HepG2 (cell line): Measurements from ENCODE around the gene CNNM3. TPM values are rescaled to one million over a fixed set of nuclear protein-coding genes. Genes with fewer than 3 reads are reported as not detected.

Source experiments
- CAMTA2 ChIP-seq: sonication (generic); formaldehyde crosslinking; IDR thresholded peaks from 2 replicates; pipeline ENCODE4 v1.4.0; 2020; ENCODE audit warnings: mild to moderate bottlenecking, missing genetic modification reagents, borderline replicate concordance
- HDAC1 ChIP-seq: sonication (generic); formaldehyde crosslinking; IDR thresholded peaks from 2 replicates; pipeline ENCODE4 v1.5.1; 2020; ENCODE audit warnings: mild to moderate bottlenecking, missing genetic modification reagents
- HES4 ChIP-seq: sonication (generic); formaldehyde crosslinking; IDR thresholded peaks from 2 replicates; pipeline ENCODE4 v1.9.0; 2021; ENCODE audit warnings: mild to moderate bottlenecking, missing genetic modification reagents, borderline replicate concordance
- HMGXB4 ChIP-seq, 2 experiments: sonication (generic) in 1 of 2; formaldehyde crosslinking in 1 of 2; IDR thresholded peaks; 2 replicates each; pipeline versions ENCODE4 v1.4.0 to v1.6.1; 2018 to 2020; ENCODE audit warnings: missing genetic modification reagents in 2 of 2, borderline replicate concordance in 1 of 2, low read depth in 1 of 2, mild to moderate bottlenecking in 1 of 2, missing biosample characterization in 1 of 2
- PAX8 ChIP-seq: sonication (generic); formaldehyde crosslinking; IDR thresholded peaks from 2 replicates; pipeline ENCODE4 v1.8.0; 2022; ENCODE audit warnings: mild to moderate bottlenecking, missing genetic modification reagents, borderline replicate concordance
- TEF ChIP-seq: sonication (generic); formaldehyde crosslinking; IDR thresholded peaks from 2 replicates; pipeline ENCODE4 v1.5.0; 2020; ENCODE audit warnings: missing genetic modification reagents
- ZBED4 ChIP-seq: sonication (generic); formaldehyde crosslinking; IDR thresholded peaks from 2 replicates; pipeline ENCODE4 v1.4.0; 2020; ENCODE audit warnings: missing genetic modification reagents, borderline replicate concordance
- ZFP37 ChIP-seq: sonication (generic); formaldehyde crosslinking; IDR thresholded peaks from 2 replicates; pipeline ENCODE4 v1.4.0; 2020; ENCODE audit warnings: missing genetic modification reagents, borderline replicate concordance
- ZFP41 ChIP-seq: sonication (generic); formaldehyde crosslinking; IDR thresholded peaks from 2 replicates; pipeline ENCODE4 v1.4.0; 2020; ENCODE audit warnings: mild to moderate bottlenecking, missing genetic modification reagents, borderline replicate concordance
- ZNF136 ChIP-seq: sonication (generic); formaldehyde crosslinking; IDR thresholded peaks from 2 replicates; pipeline ENCODE4 v1.8.1; 2022; ENCODE audit warnings: low read depth, mild to moderate bottlenecking, moderate library complexity, missing genetic modification reagents
- ZNF225 ChIP-seq: sonication (generic); formaldehyde crosslinking; IDR thresholded peaks from 2 replicates; pipeline ENCODE4 v1.4.0; 2020; ENCODE audit warnings: mild to moderate bottlenecking, missing genetic modification reagents
- ZNF546 ChIP-seq: sonication (generic); formaldehyde crosslinking; conservative IDR thresholded peaks from 2 replicates; pipeline ENCODE4 v1.8.1; 2023; ENCODE audit warnings: mild to moderate bottlenecking, missing genetic modification reagents
- ZNF570 ChIP-seq: sonication (generic); formaldehyde crosslinking; IDR thresholded peaks from 2 replicates; pipeline ENCODE4 v1.4.0; 2020; ENCODE audit warnings: mild to moderate bottlenecking, missing genetic modification reagents, borderline replicate concordance
- ZNF619 ChIP-seq: sonication (generic); formaldehyde crosslinking; IDR thresholded peaks from 2 replicates; pipeline ENCODE4 v1.4.0; 2020; ENCODE audit warnings: mild to moderate bottlenecking, missing genetic modification reagents
- ZNF709 ChIP-seq: sonication (generic); formaldehyde crosslinking; IDR thresholded peaks from 2 replicates; pipeline ENCODE4 v1.5.0; 2020; ENCODE audit warnings: mild to moderate bottlenecking, missing genetic modification reagents
- ZNF737 ChIP-seq: sonication (generic); formaldehyde crosslinking; IDR thresholded peaks from 2 replicates; pipeline ENCODE4 v1.5.0; 2020; ENCODE audit warnings: missing genetic modification reagents, mild to moderate bottlenecking, borderline replicate concordance
- ZNF740 ChIP-seq: sonication (generic); formaldehyde crosslinking; IDR thresholded peaks from 2 replicates; pipeline ENCODE4 v1.4.0; 2020; ENCODE audit warnings: missing genetic modification reagents
- polyA plus RNA-seq, 8 experiments: library from polyadenylated mRNA; depleted of rRNA in 3 of 8; stranded (reverse) in 7 of 8; unstranded in 1 of 8; fragments of >200 nt; fragmentation: Illumina TruSeq in 4 of 8; extraction: Trizol in 4 of 8; gene quantifications; 2 replicates each; pipeline versions ENCODE4 v1.2.1 to v1.2.3, GENCODE V29; 2011 to 2016; ENCODE audit warnings: low read depth in 4 of 8, missing spikeins in 1 of 8, mixed read lengths in 1 of 8; ENCODE audit not compliant: insufficient read depth in 1 of 8
- total RNA-seq, 5 experiments: library from RNA; depleted of rRNA; stranded (reverse); fragments of >200 nt; fragmentation: Illumina TruSeq; extraction: Trizol; gene quantifications; 2 replicates each; pipeline ENCODE4 v1.2.3, GENCODE V29; 2016; ENCODE audit warnings: low read depth in 1 of 5

The CNNM3 gene
- total and polyA plus RNA-seq, 2 of the 13 experiments (the other 11 are each of a cell fraction or from before 2014, with no cell fraction given), result 21.2 to 27.9 TPM

- TF ChIP-seq ZNF619 (CRISPR knock-in tag) (peak; percentile 41; the same call in 1 of the 2 replicates), ZNF546 (CRISPR knock-in tag) (0 out of 2 replicates have a peak, but pooled peaks have one; percentile 16), ZBED4 (CRISPR knock-in tag) (no peak), ZNF740 (CRISPR knock-in tag) (peak; percentile 80; the same call in 1 of the 2 replicates), ZNF225 (CRISPR knock-in tag) (0 out of 2 replicates have a peak, but pooled peaks have one; percentile 13), ZNF136 (CRISPR knock-in tag) (no peak), ZNF570 (CRISPR knock-in tag) (no peak), ZNF709 (0 out of 2 replicates have a peak, but pooled peaks have one; percentile 23), ZNF737 (CRISPR knock-in tag) (no peak), CAMTA2 (CRISPR knock-in tag) (0 out of 2 replicates have a peak, but pooled peaks have one; percentile 65), ZFP37 (CRISPR knock-in tag) (0 out of 2 replicates have a peak, but pooled peaks have one; percentile 21), HDAC1 (CRISPR knock-in tag) (no peak), PAX8 (0 out of 2 replicates have a peak, but pooled peaks have one; percentile 3), HMGXB4 (CRISPR knock-in tag; IDR thresholded peaks at IDR 0.05; ENCODE audit: borderline replicate concordance in 1 of 2, low read depth in 1 of 2) (0 out of 4 replicates have a peak, but pooled peaks of 1 of the 2 experiments have one; percentile 49), ZFP41 (CRISPR knock-in tag) (0 out of 2 replicates have a peak, but pooled peaks have one; percentile 13), TEF (no peak), HES4 (CRISPR knock-in tag) (no peak)
Measured at GRCh38 chr2:96819876-96820511, 3.9 kb downstream of the CNNM3 start (continued).
